K562 (cell line): ENCODE data around the gene CCN6. TPM values are rescaled to one million over a fixed set of nuclear protein-coding genes. Genes with fewer than 3 reads are reported as not detected.

Experiments
- E2F8 ChIP-seq: fragments of 450-650 bp; IDR thresholded peaks from 2 replicates; pipeline ENCODE4 v1.7.1; 2018; ENCODE audit warnings: mild to moderate bottlenecking, low read depth; ENCODE audit not compliant: partially characterized antibody
- FOXM1 ChIP-seq, 2 experiments: fragments of 450-650 bp in 1 of 2; sonication (generic) in 1 of 2; formaldehyde crosslinking in 1 of 2; IDR thresholded peaks; 2 replicates each; pipeline versions ENCODE4 v1.6.1 to v1.9.0; 2017 to 2022; ENCODE audit warnings: low read depth in 2 of 2, mild to moderate bottlenecking in 2 of 2, missing genetic modification reagents in 1 of 2, moderate library complexity in 1 of 2
- HIVEP1 ChIP-seq: fragments of 250-450 bp; sonication (Bioruptor Pico); IDR thresholded peaks from 2 replicates; pipeline ENCODE4 v1.4.0; 2020; ENCODE audit warnings: mild to moderate bottlenecking
- HNRNPK ChIP-seq: fragments of 200-400 bp; formaldehyde crosslinking; IDR thresholded peaks from one replicate; pipeline ENCODE4 v1.6.1; 2018; ENCODE audit warnings: mild to moderate bottlenecking, low read depth, low read length; ENCODE audit not compliant: poor library complexity, severe bottlenecking
- JUNB ChIP-seq: fragments of 450-650 bp; formaldehyde crosslinking; conservative IDR thresholded peaks from 2 replicates; pipeline ENCODE4 v1.4.0; 2020; ENCODE audit warnings: mild to moderate bottlenecking
- NR2C1 ChIP-seq, 2 experiments: fragments of 450-650 bp; IDR thresholded peaks; 2 replicates each; pipeline ENCODE4 v1.6.1; 2017; ENCODE audit warnings: mild to moderate bottlenecking in 2 of 2, antibody characterized with exemption in 1 of 2, inconsistent platforms in 1 of 2, missing compliant biosample characterization in 1 of 2, missing genetic modification characterization in 1 of 2
- POLR2G ChIP-seq: fragments of 200-400 bp; formaldehyde crosslinking; IDR thresholded peaks from 2 replicates; pipeline ENCODE4 v1.6.1; 2017; ENCODE audit warnings: low read depth, mild to moderate bottlenecking, antibody characterized with exemption, low read length, moderate library complexity
- RB1 ChIP-seq: fragments of 450-650 bp; IDR thresholded peaks from 2 replicates; pipeline ENCODE4 v1.6.1; 2017; ENCODE audit warnings: low read depth, mild to moderate bottlenecking
- SMARCA4 ChIP-seq: fragments of 450-650 bp; IDR thresholded peaks from 2 replicates; pipeline ENCODE4 v1.6.1; 2016
- SP1 ChIP-seq: sonication (generic); formaldehyde crosslinking; IDR thresholded peaks from 2 replicates; pipeline ENCODE4 v1.8.1; 2022; ENCODE audit warnings: mild to moderate bottlenecking, missing genetic modification reagents
- SREBF1 ChIP-seq: fragments of 150-350 bp; IDR thresholded peaks from 2 replicates; pipeline ENCODE4 v1.6.1; 2014; ENCODE audit warnings: antibody characterized with exemption, low read depth, low read length, borderline replicate concordance
- TBP ChIP-seq: optimal IDR thresholded peaks from 2 replicates; pipeline ENCODE3; 2011; ENCODE audit warnings: low read depth, low read length, improper control_type of control experiment
- ZNF184 ChIP-seq: sonication (generic); formaldehyde crosslinking; IDR thresholded peaks from 2 replicates; pipeline ENCODE4 v1.5.0; 2020; ENCODE audit warnings: missing genetic modification reagents
- ZNF644 ChIP-seq: fragments of 200-800 bp; sonication (Bioruptor generic); IDR thresholded peaks from 2 replicates; pipeline ENCODE4 v1.6.1; 2016; ENCODE audit warnings: low read depth, missing genetic modification characterization, missing compliant biosample characterization
- polyA plus RNA-seq, 8 experiments: library from polyadenylated mRNA; depleted of rRNA in 4 of 8; stranded (reverse) in 5 of 8; unstranded in 3 of 8; fragments of >200 nt; fragmentation: Nextera tagmentation in 2 of 8; fragmentation: Illumina TruSeq in 1 of 8; extraction: Ambion mirVana in 2 of 8; extraction: Trizol in 1 of 8; gene quantifications; 2 replicates each; pipeline versions ENCODE4 v1.2.1 to v1.2.3, GENCODE V29; 2011 to 2014; ENCODE audit warnings: inconsistent platforms in 1 of 8, missing spikeins in 1 of 8
- total RNA-seq, 7 experiments: library from RNA; depleted of rRNA in 6 of 7; stranded (reverse); fragments of >200 nt in 6 of 7; fragmentation: Illumina TruSeq in 2 of 7; extraction: Trizol in 2 of 7; gene quantifications; 2 replicates each; pipeline versions ENCODE4 v1.2.1 to v1.2.3, GENCODE V29; 2011 to 2021; ENCODE audit warnings: low replicate concordance in 1 of 7
- TF ChIP-seq, protein P1 (sequence below): fragments of 450-650 bp; formaldehyde crosslinking; IDR thresholded peaks from 2 replicates; pipeline ENCODE4 v1.4.0; 2020; ENCODE audit warnings: mild to moderate bottlenecking, moderate library complexity
- TF ChIP-seq, protein P2 (sequence below), 2 experiments: fragments of 450-650 bp in 1 of 2; sonication (generic) in 1 of 2; formaldehyde crosslinking; conservative IDR thresholded peaks; 2 replicates each; pipeline versions ENCODE4 v1.4.0 to v1.8.1; 2020 to 2022; ENCODE audit warnings: mild to moderate bottlenecking in 1 of 2, missing genetic modification reagents in 1 of 2
- TF ChIP-seq, protein P3 (sequence below): IDR thresholded peaks from 2 replicates; pipeline ENCODE4 v1.6.1; 2011; ENCODE audit warnings: borderline replicate concordance, low read depth, mild to moderate bottlenecking, moderate library complexity, low read length; ENCODE audit not compliant: insufficient read depth, poor library complexity, severe bottlenecking

CCN6 gene
- total and polyA plus RNA-seq, 9 of the 15 experiments (the other 6 are each of a cell fraction or from before 2014, with no cell fraction given) = 0.04 to 0.62 (median 0.21) TPM; not detected in 2

DNA sequence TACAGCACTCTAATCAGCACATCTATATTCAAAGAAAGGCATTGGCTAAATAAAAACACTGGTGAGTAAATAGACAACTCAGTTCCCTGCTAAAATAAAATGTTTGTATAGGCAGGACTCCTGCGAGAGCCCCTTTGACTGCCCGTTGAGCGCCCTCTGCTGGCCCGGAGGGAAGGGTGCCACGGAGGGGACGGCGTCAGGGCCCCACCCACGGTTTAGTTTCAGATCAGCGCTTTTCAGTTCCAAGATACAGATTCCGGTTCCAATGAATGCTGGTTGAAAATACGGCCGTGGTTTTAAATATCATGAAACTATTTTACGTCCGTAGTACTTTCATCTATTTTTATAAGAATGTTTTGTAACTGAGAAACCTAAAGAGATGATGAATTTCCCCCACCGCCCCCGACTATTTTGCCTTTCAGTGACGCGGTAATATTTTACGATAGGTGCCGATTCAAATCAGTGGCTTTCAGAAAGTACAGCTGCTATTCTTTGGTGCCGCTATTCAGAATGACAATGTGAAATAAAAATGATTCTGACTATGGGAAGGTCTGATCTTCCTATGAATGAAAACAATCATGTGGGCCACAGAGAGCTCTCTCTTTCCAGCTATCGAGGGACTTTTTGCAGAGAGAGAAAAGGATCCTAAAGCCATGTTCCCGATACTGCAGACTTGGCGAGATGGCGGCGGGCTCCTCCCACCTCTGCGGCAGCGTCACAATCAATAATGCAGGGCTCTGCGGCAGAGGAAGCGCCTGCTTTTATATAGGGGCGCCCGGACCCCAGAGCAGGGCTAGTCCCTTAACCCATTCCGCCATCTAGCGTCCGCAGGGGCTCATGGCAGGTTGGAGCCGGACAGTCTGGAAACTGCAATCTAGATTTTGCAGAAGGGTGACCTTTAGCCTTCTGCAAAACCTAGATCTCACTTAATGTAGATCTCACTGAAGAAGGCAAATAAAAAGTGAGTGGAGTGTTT, 10.6 kb upstream of the CCN6 start (continued):
- TF ChIP-seq, protein P1, sequence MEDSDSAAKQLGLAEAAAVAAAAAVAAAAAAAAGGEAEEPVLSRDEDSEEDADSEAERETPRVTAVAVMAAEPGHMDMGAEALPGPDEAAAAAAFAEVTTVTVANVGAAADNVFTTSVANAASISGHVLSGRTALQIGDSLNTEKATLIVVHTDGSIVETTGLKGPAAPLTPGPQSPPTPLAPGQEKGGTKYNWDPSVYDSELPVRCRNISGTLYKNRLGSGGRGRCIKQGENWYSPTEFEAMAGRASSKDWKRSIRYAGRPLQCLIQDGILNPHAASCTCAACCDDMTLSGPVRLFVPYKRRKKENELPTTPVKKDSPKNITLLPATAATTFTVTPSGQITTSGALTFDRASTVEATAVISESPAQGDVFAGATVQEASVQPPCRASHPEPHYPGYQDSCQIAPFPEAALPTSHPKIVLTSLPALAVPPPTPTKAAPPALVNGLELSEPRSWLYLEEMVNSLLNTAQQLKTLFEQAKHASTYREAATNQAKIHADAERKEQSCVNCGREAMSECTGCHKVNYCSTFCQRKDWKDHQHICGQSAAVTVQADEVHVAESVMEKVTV (CRISPR knock-in tag) = peak; percentile 84; the same call in 1 of the 2 replicates
- no peak for TF ChIP-seq ZNF184 (CRISPR knock-in tag)
- peak; percentile 43 for TF ChIP-seq FOXM1 (IDR thresholded peaks at IDR 0.05; ENCODE audit: low read depth)
- no peak for TF ChIP-seq FOXM1 (CRISPR knock-in tag; IDR thresholded peaks at IDR 0.05; ENCODE audit: low read depth)
- TF ChIP-seq POLR2G = 0 out of 2 replicates have a peak, but pooled peaks have one; percentile 30
- TF ChIP-seq SP1 = 0 out of 2 replicates have a peak, but pooled peaks have one; percentile 47
- TF ChIP-seq, protein P2, sequence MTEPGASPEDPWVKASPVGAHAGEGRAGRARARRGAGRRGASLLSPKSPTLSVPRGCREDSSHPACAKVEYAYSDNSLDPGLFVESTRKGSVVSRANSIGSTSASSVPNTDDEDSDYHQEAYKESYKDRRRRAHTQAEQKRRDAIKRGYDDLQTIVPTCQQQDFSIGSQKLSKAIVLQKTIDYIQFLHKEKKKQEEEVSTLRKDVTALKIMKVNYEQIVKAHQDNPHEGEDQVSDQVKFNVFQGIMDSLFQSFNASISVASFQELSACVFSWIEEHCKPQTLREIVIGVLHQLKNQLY (CRISPR knock-in tag; conservative IDR thresholded peaks at IDR 0.05) = no peak
- no peak for TF ChIP-seq HIVEP1 (CRISPR knock-in tag)
- TF ChIP-seq NR2C1 (IDR thresholded peaks at IDR 0.05) = peak; percentile 66; the same call in 1 of the 2 replicates
- TF ChIP-seq NR2C1 (tag; IDR thresholded peaks at IDR 0.05) = peak; percentile 71
- no peak for TF ChIP-seq SREBF1
- TF ChIP-seq JUNB (CRISPR knock-in tag) = no peak
- no peak for TF ChIP-seq E2F8
- TF ChIP-seq RB1 = 0 out of 2 replicates have a peak, but pooled peaks have one; percentile 39
- no peak for TF ChIP-seq ZNF644 (tag)
- peak; percentile 36 for TF ChIP-seq TBP
- no peak for TF ChIP-seq HNRNPK
- TF ChIP-seq SMARCA4 = 0 out of 2 replicates have a peak, but pooled peaks have one; percentile 43
- TF ChIP-seq, protein P3, sequence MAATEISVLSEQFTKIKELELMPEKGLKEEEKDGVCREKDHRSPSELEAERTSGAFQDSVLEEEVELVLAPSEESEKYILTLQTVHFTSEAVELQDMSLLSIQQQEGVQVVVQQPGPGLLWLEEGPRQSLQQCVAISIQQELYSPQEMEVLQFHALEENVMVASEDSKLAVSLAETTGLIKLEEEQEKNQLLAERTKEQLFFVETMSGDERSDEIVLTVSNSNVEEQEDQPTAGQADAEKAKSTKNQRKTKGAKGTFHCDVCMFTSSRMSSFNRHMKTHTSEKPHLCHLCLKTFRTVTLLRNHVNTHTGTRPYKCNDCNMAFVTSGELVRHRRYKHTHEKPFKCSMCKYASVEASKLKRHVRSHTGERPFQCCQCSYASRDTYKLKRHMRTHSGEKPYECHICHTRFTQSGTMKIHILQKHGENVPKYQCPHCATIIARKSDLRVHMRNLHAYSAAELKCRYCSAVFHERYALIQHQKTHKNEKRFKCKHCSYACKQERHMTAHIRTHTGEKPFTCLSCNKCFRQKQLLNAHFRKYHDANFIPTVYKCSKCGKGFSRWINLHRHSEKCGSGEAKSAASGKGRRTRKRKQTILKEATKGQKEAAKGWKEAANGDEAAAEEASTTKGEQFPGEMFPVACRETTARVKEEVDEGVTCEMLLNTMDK = peak; percentile 67
